Left ventricle myocardium inferior (tissue), 1 donor: Measurements from ENCODE around the gene XCR1. TPM values are rescaled to one million over a fixed set of nuclear protein-coding genes. Genes with fewer than 3 reads are reported as not detected.

Source experiments
- DNase-seq: peaks from one replicate; pipeline ENCODE4 v3.0.0-alpha.2; 2020
- H3K27ac ChIP-seq: fragments of 200-600 bp; replicated peaks from 2 replicates; pipeline ENCODE4 v1.8.0; 2021
- H3K27me3 ChIP-seq: fragments of 200-600 bp; 2 replicates; pipeline ENCODE4 v1.8.0; 2021; ENCODE audit warnings: low read depth
- H3K36me3 ChIP-seq: fragments of 200-600 bp; 2 replicates; pipeline ENCODE4 v1.8.0; 2021
- H3K4me1 ChIP-seq: fragments of 200-600 bp; 2 replicates; pipeline ENCODE4 v1.8.0; 2021
- H3K4me3 ChIP-seq: fragments of 200-600 bp; 2 replicates; pipeline ENCODE4 v1.8.0; 2021; ENCODE audit warnings: mild to moderate bottlenecking, moderate library complexity
- H3K9me3 ChIP-seq: fragments of 200-600 bp; replicated peaks from 2 replicates; pipeline ENCODE4 v1.8.0; 2021
- CTCF ChIP-seq: fragments of 200-600 bp; IDR thresholded peaks from 2 replicates; pipeline ENCODE4 v1.8.0; 2021; ENCODE audit warnings: antibody characterized with exemption, mild to moderate bottlenecking, borderline replicate concordance
- intact Hi-C: fragments of 100-400 bp; cut with micrococcal nuclease; formaldehyde crosslinking; loops from one replicate; pipeline ENCODE4 v1.11.0; 2022
- total RNA-seq: library from RNA; stranded (reverse); fragmentation: NEBNext Ultra II Directional; extraction: Animal tissue kit (Norgen Biotek cat#: 25700); gene quantifications from one replicate; pipeline ENCODE4 v1.2.1, GENCODE V29; 2021
- donor health status: DM: no; HTN: yes; CAD: no; lungs with severe emphysema.

XCR1 gene
- total RNA-seq, 1 donor from 2014 or later = not detected

- DNase-seq = no peak
- peak overlapping the region; percentile 33 for H3K4me3 ChIP-seq
- TF ChIP-seq CTCF = no peak
- intact Hi-C loops = no loop called here
- H3K36me3 ChIP-seq = peaks cover 10% of the 10 kb centered on the region
- H3K27me3 ChIP-seq = no peaks in the 10 kb centered on the region
- H3K4me1 ChIP-seq = peaks cover 100% of the 10 kb centered on the region
- peak overlapping the region; percentile 96 for H3K27ac ChIP-seq
- H3K9me3 ChIP-seq = no peaks in the 10 kb centered on the region
These were observed 38.5 kb downstream of the XCR1 start for GRCh38 chr3:45988804-45989203.

GRCh38 chr3:45988362-45988761 is 38.9 kb downstream of the XCR1 start:
- Histone ChIP-seq H3K27me3 (no peaks in the 10 kb centered on the region), H3K4me3 (peak overlapping the region; percentile 33), H3K27ac (peak overlapping the region; percentile 96), H3K36me3 (peaks cover 15% of the 10 kb centered on the region), H3K4me1 (peaks cover 100% of the 10 kb centered on the region), H3K9me3 (no peaks in the 10 kb centered on the region)
- intact Hi-C loops = no loop called here
- no peak for DNase-seq
- TF ChIP-seq CTCF = no peak

GRCh38 chr3:45987368-45988291 is 39.7 kb downstream of the XCR1 start:
- Histone ChIP-seq H3K9me3 (no peaks in the 10 kb centered on the region), H3K27me3 (no peaks in the 10 kb centered on the region), H3K4me3 (peak overlapping the region; percentile 33), H3K36me3 (peaks cover 22% of the 10 kb centered on the region), H3K4me1 (peaks cover 100% of the 10 kb centered on the region), H3K27ac (peak overlapping the region; percentile 96)
- TF ChIP-seq CTCF = no peak
- no peak for DNase-seq
- intact Hi-C loops = no loop called here

- Histone ChIP-seq H3K4me1 (peaks cover 100% of the 10 kb centered on the region), H3K4me3 (peak overlapping the region; percentile 33), H3K27ac (peak overlapping the region; percentile 96), H3K9me3 (no peaks in the 10 kb centered on the region), H3K36me3 (peaks cover 34% of the 10 kb centered on the region), H3K27me3 (no peaks in the 10 kb centered on the region)
- peak; percentile 57 for DNase-seq
- intact Hi-C loops = no loop called here
- no peak for TF ChIP-seq CTCF
These were observed 40.8 kb downstream of the XCR1 start for GRCh38 chr3:45986303-45986982.

- H3K4me1 ChIP-seq = peaks cover 100% of the 10 kb centered on the region
- TF ChIP-seq CTCF = no peak
- peak overlapping the region; percentile 36 for H3K4me3 ChIP-seq
- H3K27ac ChIP-seq = peak overlapping the region; percentile 96
- H3K36me3 ChIP-seq = peaks cover 41% of the 10 kb centered on the region
- H3K27me3 ChIP-seq = no peaks in the 10 kb centered on the region
- H3K9me3 ChIP-seq = no peaks in the 10 kb centered on the region
- DNase-seq = no peak
- intact Hi-C loops = no loop called here
These were observed 41.6 kb downstream of the XCR1 start for GRCh38 chr3:45985532-45986302.
